Measurements from ENCODE around the gene ALS2.

DNA sequence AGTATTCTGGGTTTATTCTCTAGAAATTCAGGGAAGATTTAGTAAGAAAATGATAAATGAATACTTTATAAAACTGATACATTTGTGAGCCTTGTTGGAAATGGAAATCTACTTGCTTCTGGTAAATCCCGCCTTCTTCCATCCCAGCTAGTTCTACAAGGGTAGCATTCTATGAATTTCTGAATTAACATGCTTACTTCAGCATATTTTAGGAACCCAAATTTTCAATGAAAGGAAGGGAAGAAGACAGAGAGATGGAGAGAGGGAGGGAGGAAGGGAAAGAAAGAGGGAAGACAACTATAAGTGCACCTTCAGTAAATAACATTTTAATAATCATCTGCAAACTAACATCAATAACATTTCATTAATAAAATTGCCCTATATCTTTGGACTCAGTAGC, 110.9 kb downstream of the ALS2 start:
- TF ChIP-seq GATA3 (IDR thresholded peaks at IDR 0.05; ENCODE audit: low read depth, low read length) (no peak), GATA2 (IDR thresholded peaks at IDR 0.05; ENCODE audit: low read depth, low read length) (no peak)
